ENCODE results near the gene EPS8L2. TPM values are rescaled to one million over a fixed set of nuclear protein-coding genes. Genes with fewer than 3 reads are reported as not detected.

The EPS8L2 gene
- 13.7 TPM for polyA plus RNA-seq (2012; ENCODE audit: missing spikeins)

GRCh38 chr11:705646-706438 is at the start of gene EPS8L2:
Gene EPS8L2 (plus strand): TSS chr11:706231. CDS start chr11:709408, 3,177 bp downstream.
- TF ChIP-seq TAF1 (IDR thresholded peaks at IDR 0.05; ENCODE audit: borderline replicate concordance, low read depth, low read length) (no peak), POLR2AphosphoS5 (IDR thresholded peaks at IDR 0.05; ENCODE audit: low read depth, low read length) (no peak), POLR2A (IDR thresholded peaks at IDR 0.05; ENCODE audit: low read depth, low read length) (no peak)
- DNase-seq (ENCODE audit: insufficient read length) (no peak), FAIRE-seq (no peak)

- DNase-seq (ENCODE audit: insufficient read length) (no peak), FAIRE-seq (no peak)
- TF ChIP-seq POLR2AphosphoS5 (IDR thresholded peaks at IDR 0.05; ENCODE audit: low read depth, low read length): no peak
- no peak for TF ChIP-seq TAF1 (IDR thresholded peaks at IDR 0.05; ENCODE audit: borderline replicate concordance, low read depth, low read length)
- no peak for TF ChIP-seq POLR2A (IDR thresholded peaks at IDR 0.05; ENCODE audit: low read depth, low read length)
These were observed 49.6 kb upstream of the EPS8L2 start for GRCh38 chr11:656426-656825.

GRCh38 chr11:656866-657265 is 49.2 kb upstream of the EPS8L2 start:
- TF ChIP-seq POLR2A (IDR thresholded peaks at IDR 0.05; ENCODE audit: low read depth, low read length) (no peak), POLR2AphosphoS5 (IDR thresholded peaks at IDR 0.05; ENCODE audit: low read depth, low read length) (no peak), TAF1 (IDR thresholded peaks at IDR 0.05; ENCODE audit: borderline replicate concordance, low read depth, low read length) (no peak)
- no peak for DNase-seq (ENCODE audit: insufficient read length)
- FAIRE-seq: no peak

GRCh38 chr11:657691-658126 is 48.3 kb upstream of the EPS8L2 start:
- TF ChIP-seq TAF1 (IDR thresholded peaks at IDR 0.05; ENCODE audit: borderline replicate concordance, low read depth, low read length): no peak
- no peak for TF ChIP-seq POLR2AphosphoS5 (IDR thresholded peaks at IDR 0.05; ENCODE audit: low read depth, low read length)
- TF ChIP-seq POLR2A (IDR thresholded peaks at IDR 0.05; ENCODE audit: low read depth, low read length): no peak
- DNase-seq (ENCODE audit: insufficient read length): no peak
- FAIRE-seq: no peak

DNA sequence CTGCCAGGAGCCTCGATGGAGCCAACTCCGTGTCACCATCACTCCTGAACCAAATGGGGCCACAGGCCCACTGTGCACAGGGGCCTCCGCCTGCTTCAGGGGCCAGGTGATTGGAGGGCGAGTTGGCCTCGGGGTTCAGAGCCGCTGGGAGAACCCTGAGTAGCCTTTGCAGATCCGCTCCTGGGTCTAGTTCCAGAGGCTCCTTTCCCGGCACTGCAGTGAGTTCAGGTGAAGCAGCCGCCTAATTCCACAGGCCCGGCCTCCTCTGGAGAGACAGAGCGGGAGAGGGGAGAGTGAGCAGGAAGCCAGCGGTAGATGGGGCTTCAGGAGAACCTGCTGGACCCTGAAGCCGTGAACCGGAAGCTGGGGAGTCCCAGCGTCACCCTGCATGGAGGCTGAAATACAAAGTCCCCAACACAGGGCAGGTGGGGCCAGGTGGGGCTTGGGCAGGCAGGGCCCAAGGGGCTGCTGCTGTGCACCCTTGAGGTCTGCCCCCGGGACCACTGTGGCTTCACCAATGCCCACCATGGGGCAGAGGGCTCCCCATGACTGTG is 46.4 kb upstream of the EPS8L2 start:
- no peak for TF ChIP-seq POLR2AphosphoS5 (IDR thresholded peaks at IDR 0.05; ENCODE audit: low read depth, low read length)
- no peak for TF ChIP-seq POLR2A (IDR thresholded peaks at IDR 0.05; ENCODE audit: low read depth, low read length)
- no peak for TF ChIP-seq TAF1 (IDR thresholded peaks at IDR 0.05; ENCODE audit: borderline replicate concordance, low read depth, low read length)
- no peak for DNase-seq (ENCODE audit: insufficient read length)
- no peak for FAIRE-seq

- no peak for TF ChIP-seq POLR2AphosphoS5 (IDR thresholded peaks at IDR 0.05; ENCODE audit: low read depth, low read length)
- TF ChIP-seq TAF1 (IDR thresholded peaks at IDR 0.05; ENCODE audit: borderline replicate concordance, low read depth, low read length): no peak
- no peak for TF ChIP-seq POLR2A (IDR thresholded peaks at IDR 0.05; ENCODE audit: low read depth, low read length)
- DNase-seq (ENCODE audit: insufficient read length) (no peak), FAIRE-seq (no peak)
These were observed 45.8 kb upstream of the EPS8L2 start for GRCh38 chr11:660281-660680.

DNA sequence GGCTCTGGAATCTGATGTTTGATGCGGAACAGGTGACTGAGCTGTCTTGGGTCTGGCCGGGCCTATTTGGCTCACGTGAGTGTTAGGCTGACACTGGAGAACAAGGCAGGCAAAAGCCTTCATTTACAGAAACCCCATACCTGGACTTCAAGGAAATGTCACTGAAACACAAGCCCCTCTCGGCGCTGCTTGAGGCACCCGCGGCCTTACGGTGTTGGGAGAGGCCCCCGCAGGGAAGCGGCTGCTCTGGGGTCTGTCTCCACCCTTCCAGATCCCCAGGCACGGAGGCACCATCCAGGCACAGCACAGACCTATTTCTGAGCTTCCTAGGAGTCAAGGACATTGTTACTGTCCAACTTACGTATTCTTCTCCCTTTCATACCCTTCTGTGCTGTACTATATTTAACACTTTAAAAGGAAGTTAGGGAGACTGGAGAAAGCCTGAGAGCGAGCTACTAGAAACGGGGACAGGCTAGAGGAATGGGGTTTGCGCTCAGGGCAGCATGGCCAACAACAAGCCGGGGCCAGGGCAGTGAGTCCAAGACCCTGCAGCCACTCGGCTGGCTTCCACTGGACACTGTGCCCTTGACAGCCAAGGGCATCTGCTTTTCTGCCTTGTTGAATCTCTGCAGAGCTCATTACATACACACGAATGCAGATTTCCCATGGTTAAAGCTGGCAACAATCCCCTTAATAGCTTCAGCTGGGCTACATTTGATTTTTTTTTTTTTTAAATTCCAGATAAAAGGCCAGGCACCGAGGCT is 45.2 kb upstream of the EPS8L2 start:
- FAIRE-seq (no peak), DNase-seq (ENCODE audit: insufficient read length) (no peak)
- no peak for TF ChIP-seq POLR2AphosphoS5 (IDR thresholded peaks at IDR 0.05; ENCODE audit: low read depth, low read length)
- TF ChIP-seq TAF1 (IDR thresholded peaks at IDR 0.05; ENCODE audit: borderline replicate concordance, low read depth, low read length): no peak
- TF ChIP-seq POLR2A (IDR thresholded peaks at IDR 0.05; ENCODE audit: low read depth, low read length): no peak

DNA sequence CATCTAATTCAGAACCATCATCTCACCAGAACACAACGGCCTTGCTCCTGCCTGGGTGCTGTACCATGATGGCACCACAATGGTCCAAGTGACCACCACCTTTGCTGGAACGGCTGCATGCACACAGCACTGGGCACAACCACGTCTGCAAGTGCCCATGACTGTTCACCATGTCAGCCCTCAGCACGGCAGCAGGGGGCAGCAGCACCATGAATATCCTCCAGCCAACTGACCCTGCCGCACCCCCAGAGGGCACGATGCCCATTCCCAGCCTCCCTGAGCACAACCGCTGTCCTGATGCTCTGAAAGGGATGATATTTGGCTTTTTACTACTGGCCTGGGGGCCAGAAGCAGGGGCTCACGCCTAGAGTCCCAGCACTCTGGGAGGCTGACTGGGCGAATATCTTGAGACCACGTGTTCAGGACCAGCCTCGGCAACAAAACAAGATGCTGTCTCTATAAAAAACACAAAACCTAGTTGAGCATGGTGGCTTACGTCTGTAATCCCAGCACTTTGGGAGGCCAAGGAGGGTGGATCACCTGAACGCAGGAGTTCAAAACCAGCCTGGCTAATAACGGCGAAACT is 43.2 kb upstream of the EPS8L2 start:
- FAIRE-seq (peak; percentile 83), DNase-seq (ENCODE audit: insufficient read length) (peak; percentile 73)

GRCh38 chr11:665062-665703 is 40.8 kb upstream of the EPS8L2 start:
- no peak for FAIRE-seq
- DNase-seq (ENCODE audit: insufficient read length): no peak
- TF ChIP-seq TAF1 (IDR thresholded peaks at IDR 0.05; ENCODE audit: borderline replicate concordance, low read depth, low read length) (no peak), POLR2A (IDR thresholded peaks at IDR 0.05; ENCODE audit: low read depth, low read length) (no peak), POLR2AphosphoS5 (IDR thresholded peaks at IDR 0.05; ENCODE audit: low read depth, low read length) (no peak)

More for the DNA sequence above, 43.2 kb upstream of the EPS8L2 start:
- TF ChIP-seq POLR2A (IDR thresholded peaks at IDR 0.05; ENCODE audit: low read depth, low read length) (no peak), POLR2AphosphoS5 (IDR thresholded peaks at IDR 0.05; ENCODE audit: low read depth, low read length) (no peak), TAF1 (IDR thresholded peaks at IDR 0.05; ENCODE audit: borderline replicate concordance, low read depth, low read length) (no peak)

GRCh38 chr11:665704-666281 is 40.2 kb upstream of the EPS8L2 start:
- TF ChIP-seq POLR2A (IDR thresholded peaks at IDR 0.05; ENCODE audit: low read depth, low read length) (no peak), TAF1 (IDR thresholded peaks at IDR 0.05; ENCODE audit: borderline replicate concordance, low read depth, low read length) (no peak), POLR2AphosphoS5 (IDR thresholded peaks at IDR 0.05; ENCODE audit: low read depth, low read length) (no peak)
- no peak for FAIRE-seq
- DNase-seq (ENCODE audit: insufficient read length): no peak

All from GM12892 (cell line).